ENCODE results near the gene TPST1.

TPST1 gene

GRCh38 chr7:66282591-66282935 lies 77.4 kb downstream of the TPST1 start:
- no peak overlapping the region for H3K4me3 ChIP-seq (ENCODE audit: low read length)
- no peak for DNase-seq (ENCODE audit: low read depth)
- TF ChIP-seq CTCF (IDR thresholded peaks at IDR 0.05; ENCODE audit: insufficient read depth, low read depth, low read length, missing control alignments): no peak

GRCh38 chr7:66283003-66283920 lies 78.1 kb downstream of the TPST1 start:
- H3K4me3 ChIP-seq (ENCODE audit: low read length): no peak overlapping the region
- TF ChIP-seq CTCF (IDR thresholded peaks at IDR 0.05; ENCODE audit: insufficient read depth, low read depth, low read length, missing control alignments): no peak
- DNase-seq (ENCODE audit: low read depth): peak; percentile 85

- DNase-seq (ENCODE audit: low read depth): no peak
- TF ChIP-seq CTCF (IDR thresholded peaks at IDR 0.05; ENCODE audit: insufficient read depth, low read depth, low read length, missing control alignments): no peak
- no peak overlapping the region for H3K4me3 ChIP-seq (ENCODE audit: low read length)
Measured at GRCh38 chr7:66296001-66296521, 90.9 kb downstream of the TPST1 start.

DNA sequence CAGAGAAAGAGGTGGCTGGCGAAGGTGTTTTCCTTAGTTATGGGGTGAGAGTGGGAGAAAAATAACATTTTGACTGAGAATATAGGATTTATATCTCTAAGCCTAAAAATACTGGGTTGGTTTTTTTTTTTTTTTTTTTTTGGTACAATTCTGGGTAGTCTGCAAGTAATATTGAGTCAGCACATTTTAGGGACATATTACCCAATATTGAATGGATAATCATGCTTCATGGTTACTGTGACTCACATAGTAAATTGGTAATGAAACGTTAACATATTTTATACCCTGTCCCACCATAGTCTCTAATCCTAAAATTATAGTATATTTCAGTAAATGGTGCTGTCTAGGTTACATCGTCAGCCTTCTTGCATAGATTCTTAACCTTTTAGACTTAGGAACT lies 91.4 kb downstream of the TPST1 start:
- H3K4me3 ChIP-seq (ENCODE audit: low read length): no peak overlapping the region
- no peak for TF ChIP-seq CTCF (IDR thresholded peaks at IDR 0.05; ENCODE audit: insufficient read depth, low read depth, low read length, missing control alignments)
- peak; percentile 48 for DNase-seq (ENCODE audit: low read depth)

DNA sequence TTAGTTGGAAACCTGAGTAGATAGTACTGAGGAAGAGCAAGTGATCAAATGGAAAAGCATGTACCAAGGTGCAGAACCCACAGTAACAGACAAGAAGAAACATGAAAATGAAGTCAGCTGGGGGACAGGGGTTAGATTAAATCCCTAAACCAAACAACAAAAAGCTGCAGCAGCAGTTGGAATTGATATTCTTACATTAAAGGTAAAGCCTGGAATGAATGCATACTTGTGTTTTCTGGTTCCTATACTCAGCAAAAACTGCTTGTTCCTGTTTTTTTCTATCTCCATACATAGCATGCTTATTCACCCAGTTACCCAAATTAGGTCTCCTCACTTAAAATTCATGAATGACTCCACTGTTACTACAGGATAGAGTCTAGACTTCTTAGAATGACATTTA lies 92.4 kb downstream of the TPST1 start:
- peak; percentile 86 for DNase-seq (ENCODE audit: low read depth)
- no peak overlapping the region for H3K4me3 ChIP-seq (ENCODE audit: low read length)
- no peak for TF ChIP-seq CTCF (IDR thresholded peaks at IDR 0.05; ENCODE audit: insufficient read depth, low read depth, low read length, missing control alignments)

- DNase-seq (ENCODE audit: low read depth): no peak
- H3K4me3 ChIP-seq (ENCODE audit: low read length): no peak overlapping the region
- TF ChIP-seq CTCF (IDR thresholded peaks at IDR 0.05; ENCODE audit: insufficient read depth, low read depth, low read length, missing control alignments): no peak
Measured at GRCh38 chr7:66301249-66301648, 96.1 kb downstream of the TPST1 start.

Measured in epithelial cell of esophagus (primary cell).